Measurements from ENCODE around the gene KRTAP10-6.
"Not testable (repeated sequence)": the region's sequence is repeated elsewhere in the genome, so short reads cannot be mapped to it uniquely, and the experiment has no call there.

The KRTAP10-6 gene

GRCh38 chr21:44596068-44596725, 3.9 kb upstream of the KRTAP10-6 start:
- no peak overlapping the region for H3K4me3 ChIP-seq (ENCODE audit: low read depth, low read length)
- TF ChIP-seq MAX (IDR thresholded peaks at IDR 0.05; ENCODE audit: low read depth, low read length) (no peak), POLR2A (IDR thresholded peaks at IDR 0.05; ENCODE audit: extremely low read depth, insufficient read length) (no peak), CTCF (IDR thresholded peaks at IDR 0.05; ENCODE audit: low read depth, low read length) (no peak), MYC (IDR thresholded peaks at IDR 0.05; ENCODE audit: low read depth, low read length) (no peak)
- no peak for DNase-seq (ENCODE audit: low read depth)

GRCh38 chr21:44595524-44595923, 3.2 kb upstream of the KRTAP10-6 start:
- DNase-seq (ENCODE audit: low read depth), result no peak
- no peak overlapping the region for H3K4me3 ChIP-seq (ENCODE audit: low read depth, low read length)
- TF ChIP-seq MYC (IDR thresholded peaks at IDR 0.05; ENCODE audit: low read depth, low read length), result no peak
- TF ChIP-seq POLR2A (IDR thresholded peaks at IDR 0.05; ENCODE audit: extremely low read depth, insufficient read length), result no peak
- TF ChIP-seq CTCF (IDR thresholded peaks at IDR 0.05; ENCODE audit: low read depth, low read length), result no peak

GRCh38 chr21:44594406-44594916, 2.2 kb upstream of the KRTAP10-6 start:
- H3K4me3 ChIP-seq (ENCODE audit: low read depth, low read length), result no peak overlapping the region
- TF ChIP-seq CTCF (IDR thresholded peaks at IDR 0.05; ENCODE audit: low read depth, low read length) (no peak), MYC (IDR thresholded peaks at IDR 0.05; ENCODE audit: low read depth, low read length) (no peak), POLR2A (IDR thresholded peaks at IDR 0.05; ENCODE audit: extremely low read depth, insufficient read length) (no peak), MAX (IDR thresholded peaks at IDR 0.05; ENCODE audit: low read depth, low read length) (no peak)
- DNase-seq (ENCODE audit: low read depth), result no peak

GRCh38 chr21:44593598-44594405, 1.5 kb upstream of the KRTAP10-6 start:
- TF ChIP-seq MAX (IDR thresholded peaks at IDR 0.05; ENCODE audit: low read depth, low read length) (peak; percentile 60), POLR2A (IDR thresholded peaks at IDR 0.05; ENCODE audit: extremely low read depth, insufficient read length) (no peak)
- no peak overlapping the region for H3K4me3 ChIP-seq (ENCODE audit: low read depth, low read length)
- peak; percentile 52 for DNase-seq (ENCODE audit: low read depth)

- not testable (repeated sequence) for H3K4me3 ChIP-seq (ENCODE audit: low read depth, low read length); DNase-seq (ENCODE audit: low read depth)
Measured at GRCh38 chr21:44591801-44592130, 539 bp downstream of the KRTAP10-6 start.

- H3K4me3 ChIP-seq (ENCODE audit: low read depth, low read length); DNase-seq (ENCODE audit: low read depth): not testable (repeated sequence)
Measured at GRCh38 chr21:44590897-44591800, 1.2 kb downstream of the KRTAP10-6 start.

- H3K4me3 ChIP-seq (ENCODE audit: low read depth, low read length), result no peak overlapping the region
- no peak for DNase-seq (ENCODE audit: low read depth)
- TF ChIP-seq MYC (IDR thresholded peaks at IDR 0.05; ENCODE audit: low read depth, low read length), result no peak
- no peak for TF ChIP-seq MAX (IDR thresholded peaks at IDR 0.05; ENCODE audit: low read depth, low read length)
- no peak for TF ChIP-seq POLR2A (IDR thresholded peaks at IDR 0.05; ENCODE audit: extremely low read depth, insufficient read length)
- TF ChIP-seq CTCF (IDR thresholded peaks at IDR 0.05; ENCODE audit: low read depth, low read length), result no peak
Measured at GRCh38 chr21:44590311-44590721, 2.0 kb downstream of the KRTAP10-6 start.

All from NB4 (cell line).